SK-N-SH treated with all-trans-retinoic acid at 6 μM for 48 hours (cell line): Measurements from ENCODE around the gene BOD1L1.

Experiments
- CSDC2 ChIP-seq: fragments of 250-450 bp; sonication (Bioruptor Pico); IDR thresholded peaks from 2 replicates; pipeline ENCODE4 v1.5.0; 2020; ENCODE audit warnings: mild to moderate bottlenecking, moderate library complexity
- SNAI2 ChIP-seq: fragments of 250-450 bp; sonication (Bioruptor Pico); IDR thresholded peaks from 2 replicates; pipeline ENCODE4 v1.5.0; 2020; ENCODE audit warnings: mild to moderate bottlenecking, moderate library complexity
- TCF4 ChIP-seq: fragments of 250-450 bp; sonication (Bioruptor Pico); IDR thresholded peaks from 2 replicates; pipeline ENCODE4 v1.8.0; 2021; ENCODE audit warnings: mild to moderate bottlenecking, moderate library complexity, borderline replicate concordance
- TOX ChIP-seq: fragments of 250-450 bp; sonication (Bioruptor Pico); IDR thresholded peaks from 2 replicates; pipeline ENCODE4 v1.8.0; 2021; ENCODE audit warnings: mild to moderate bottlenecking, moderate library complexity, borderline replicate concordance
- ZFP3 ChIP-seq: fragments of 250-450 bp; sonication (Bioruptor Pico); IDR thresholded peaks from 2 replicates; pipeline ENCODE4 v1.5.0; 2020; ENCODE audit warnings: mild to moderate bottlenecking, moderate library complexity
- ZFP30 ChIP-seq: fragments of 450-650 bp; formaldehyde crosslinking; IDR thresholded peaks from 2 replicates; pipeline ENCODE4 v1.5.0; 2022; ENCODE audit warnings: mild to moderate bottlenecking, moderate library complexity
- TF ChIP-seq, protein P1 (sequence below): fragments of 250-450 bp; sonication (Bioruptor Pico); IDR thresholded peaks from 2 replicates; pipeline ENCODE4 v1.8.0; 2020; ENCODE audit warnings: mild to moderate bottlenecking, moderate library complexity, borderline replicate concordance
- TF ChIP-seq, protein P2 (sequence below): fragments of 250-450 bp; sonication (Bioruptor Pico); IDR thresholded peaks from 2 replicates; pipeline ENCODE4 v1.8.0; 2021; ENCODE audit warnings: low read depth, mild to moderate bottlenecking, moderate library complexity, borderline replicate concordance

DNA sequence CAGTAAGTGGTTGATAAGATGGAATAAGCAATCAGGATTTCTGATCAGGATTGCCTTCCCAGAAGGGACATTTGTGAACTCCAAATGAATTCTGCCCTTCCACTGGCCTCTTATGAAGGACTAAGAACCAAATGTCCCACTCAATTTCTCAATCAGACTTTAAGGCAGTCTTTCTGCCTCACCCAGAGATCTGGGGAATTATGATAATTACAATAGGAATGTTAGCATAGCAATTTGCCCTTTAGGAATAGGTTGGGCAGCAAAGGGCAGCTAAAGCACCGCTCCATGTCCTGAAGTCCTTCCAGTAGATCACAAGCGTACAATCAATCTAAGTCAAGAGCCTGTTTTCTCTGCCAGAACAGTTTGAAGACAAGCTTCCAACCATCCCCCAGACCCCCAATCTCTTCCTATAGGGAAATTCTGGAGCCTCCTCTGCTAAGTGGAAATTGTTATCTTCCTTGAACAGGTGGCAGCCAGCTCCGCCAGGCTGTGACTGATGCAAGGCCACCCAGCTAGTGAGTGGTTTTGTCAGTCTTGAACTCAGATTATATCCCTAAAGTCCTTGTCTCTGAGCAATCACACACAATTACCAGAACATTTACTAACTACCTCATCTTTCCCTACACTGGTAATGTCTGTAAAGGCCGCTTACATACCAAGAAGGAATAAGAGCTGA lies 101.8 kb downstream of the BOD1L1 start:
- TF ChIP-seq, protein P1, sequence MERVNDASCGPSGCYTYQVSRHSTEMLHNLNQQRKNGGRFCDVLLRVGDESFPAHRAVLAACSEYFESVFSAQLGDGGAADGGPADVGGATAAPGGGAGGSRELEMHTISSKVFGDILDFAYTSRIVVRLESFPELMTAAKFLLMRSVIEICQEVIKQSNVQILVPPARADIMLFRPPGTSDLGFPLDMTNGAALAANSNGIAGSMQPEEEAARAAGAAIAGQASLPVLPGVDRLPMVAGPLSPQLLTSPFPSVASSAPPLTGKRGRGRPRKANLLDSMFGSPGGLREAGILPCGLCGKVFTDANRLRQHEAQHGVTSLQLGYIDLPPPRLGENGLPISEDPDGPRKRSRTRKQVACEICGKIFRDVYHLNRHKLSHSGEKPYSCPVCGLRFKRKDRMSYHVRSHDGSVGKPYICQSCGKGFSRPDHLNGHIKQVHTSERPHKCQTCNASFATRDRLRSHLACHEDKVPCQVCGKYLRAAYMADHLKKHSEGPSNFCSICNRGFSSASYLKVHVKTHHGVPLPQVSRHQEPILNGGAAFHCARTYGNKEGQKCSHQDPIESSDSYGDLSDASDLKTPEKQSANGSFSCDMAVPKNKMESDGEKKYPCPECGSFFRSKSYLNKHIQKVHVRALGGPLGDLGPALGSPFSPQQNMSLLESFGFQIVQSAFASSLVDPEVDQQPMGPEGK (CRISPR knock-in tag): no peak
- TF ChIP-seq TCF4 (CRISPR knock-in tag) (no peak), TOX (CRISPR knock-in tag) (no peak), SNAI2 (CRISPR knock-in tag) (no peak), CSDC2 (CRISPR knock-in tag) (no peak), ZFP30 (CRISPR knock-in tag) (no peak), ZFP3 (no peak)
- TF ChIP-seq, protein P2, sequence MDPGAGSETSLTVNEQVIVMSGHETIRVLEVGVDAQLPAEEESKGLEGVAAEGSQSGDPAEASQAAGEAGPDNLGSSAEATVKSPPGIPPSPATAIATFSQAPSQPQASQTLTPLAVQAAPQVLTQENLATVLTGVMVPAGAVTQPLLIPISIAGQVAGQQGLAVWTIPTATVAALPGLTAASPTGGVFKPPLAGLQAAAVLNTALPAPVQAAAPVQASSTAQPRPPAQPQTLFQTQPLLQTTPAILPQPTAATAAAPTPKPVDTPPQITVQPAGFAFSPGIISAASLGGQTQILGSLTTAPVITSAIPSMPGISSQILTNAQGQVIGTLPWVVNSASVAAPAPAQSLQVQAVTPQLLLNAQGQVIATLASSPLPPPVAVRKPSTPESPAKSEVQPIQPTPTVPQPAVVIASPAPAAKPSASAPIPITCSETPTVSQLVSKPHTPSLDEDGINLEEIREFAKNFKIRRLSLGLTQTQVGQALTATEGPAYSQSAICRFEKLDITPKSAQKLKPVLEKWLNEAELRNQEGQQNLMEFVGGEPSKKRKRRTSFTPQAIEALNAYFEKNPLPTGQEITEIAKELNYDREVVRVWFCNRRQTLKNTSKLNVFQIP (CRISPR knock-in tag): no peak
